GM12801 (cell line): ENCODE results near the gene LIAS.

Experiments
- CTCF ChIP-seq: IDR thresholded peaks from one replicate; pipeline ENCODE4 v1.5.1; 2011; ENCODE audit warnings: control low read depth; ENCODE audit not compliant: insufficient read length; ENCODE audit errors: extremely low read depth

Gene LIAS

DNA sequence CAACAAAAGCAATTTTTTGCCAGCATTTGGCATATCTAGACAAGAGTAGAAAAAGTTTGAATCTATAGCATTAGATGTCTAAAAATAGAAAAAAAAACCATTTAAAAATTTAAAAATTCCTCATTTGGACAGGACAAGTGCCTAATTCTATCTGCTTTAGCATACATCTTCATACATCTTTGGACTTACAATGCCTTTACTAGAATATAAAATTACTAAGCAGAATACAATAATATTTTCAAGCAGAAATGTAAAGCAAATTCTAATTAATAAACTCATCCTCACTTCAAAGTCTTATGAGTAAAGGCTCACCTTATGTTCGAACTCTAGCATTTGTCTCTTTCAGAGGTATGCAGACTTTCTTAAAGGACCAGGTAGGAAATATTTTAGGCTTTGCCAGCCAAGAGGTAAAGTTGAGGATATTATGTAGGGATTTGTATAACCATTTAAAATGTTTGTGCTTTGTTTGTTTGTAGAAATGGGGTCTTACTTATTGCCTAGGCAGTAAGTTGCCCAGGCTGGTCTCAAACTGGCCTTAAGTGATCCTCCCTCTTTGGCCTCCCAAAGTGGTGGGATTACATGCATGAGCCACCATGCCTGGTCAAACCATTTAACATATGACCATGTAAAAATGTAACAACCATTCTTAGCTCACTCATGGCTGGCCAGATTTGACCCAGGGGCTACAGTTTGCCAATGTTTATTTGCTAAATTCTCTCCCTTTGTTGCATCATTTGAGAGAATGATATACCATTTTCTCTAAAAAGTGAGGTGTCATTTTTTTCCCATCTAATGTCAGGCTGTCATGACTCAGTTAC, 39.3 kb downstream of the LIAS start:
- no peak for TF ChIP-seq CTCF

- no peak for TF ChIP-seq CTCF
These were observed 39.8 kb downstream of the LIAS start for GRCh38 chr4:39498727-39499020.

DNA sequence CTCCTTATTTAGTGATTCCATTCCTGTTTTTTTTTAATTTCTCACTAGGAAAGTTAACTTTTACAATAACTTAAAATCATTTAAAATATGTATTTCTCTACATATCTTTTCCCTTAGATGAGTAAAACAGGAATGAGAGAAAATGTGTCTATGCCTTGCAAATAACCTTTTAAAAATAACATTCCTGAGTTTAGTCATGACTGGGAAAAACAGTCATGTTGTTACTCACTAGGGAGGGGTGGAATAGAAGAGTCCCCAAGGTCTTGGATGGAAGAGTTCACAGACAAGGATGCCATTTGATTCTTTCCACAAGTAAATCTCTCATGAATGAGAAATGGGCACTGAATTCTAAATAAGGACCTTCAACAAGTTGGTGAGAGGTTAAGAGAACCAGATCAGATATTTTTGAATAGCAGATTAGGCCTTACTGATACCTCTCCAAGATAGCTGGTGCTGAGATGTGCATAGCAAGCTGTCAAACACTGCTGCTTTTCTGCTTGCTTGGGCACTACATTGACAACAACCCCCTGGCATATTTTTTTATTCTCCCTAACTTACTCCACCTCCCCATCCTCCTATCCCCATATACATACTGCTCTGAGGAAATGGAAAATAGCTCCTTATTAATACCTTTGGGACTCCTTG, 43.3 kb downstream of the LIAS start:
- TF ChIP-seq CTCF, result no peak

DNA sequence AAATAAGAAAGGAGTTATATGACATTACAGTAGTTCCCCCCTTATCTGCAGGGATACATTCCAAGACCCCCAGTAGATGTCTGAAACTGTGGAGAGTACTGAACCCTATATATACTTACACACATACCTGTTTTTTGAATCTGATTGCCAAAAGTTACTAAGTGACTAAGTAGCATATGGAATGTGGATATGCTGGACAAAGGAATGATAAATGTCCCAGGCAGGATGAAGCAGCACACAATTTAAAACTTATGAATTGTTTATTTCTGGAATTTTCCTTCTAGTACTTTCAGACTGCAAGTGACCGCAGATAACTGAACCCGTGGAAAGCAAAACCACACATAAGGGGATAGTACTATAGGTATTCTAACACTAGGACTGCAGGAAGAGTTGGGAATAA, 45.7 kb downstream of the LIAS start:
- TF ChIP-seq CTCF, result no peak

GRCh38 chr4:39505581-39505980, 46.7 kb downstream of the LIAS start:
- TF ChIP-seq CTCF, result no peak

- no peak for TF ChIP-seq CTCF
These were observed 51.6 kb downstream of the LIAS start for GRCh38 chr4:39510348-39510929.

DNA sequence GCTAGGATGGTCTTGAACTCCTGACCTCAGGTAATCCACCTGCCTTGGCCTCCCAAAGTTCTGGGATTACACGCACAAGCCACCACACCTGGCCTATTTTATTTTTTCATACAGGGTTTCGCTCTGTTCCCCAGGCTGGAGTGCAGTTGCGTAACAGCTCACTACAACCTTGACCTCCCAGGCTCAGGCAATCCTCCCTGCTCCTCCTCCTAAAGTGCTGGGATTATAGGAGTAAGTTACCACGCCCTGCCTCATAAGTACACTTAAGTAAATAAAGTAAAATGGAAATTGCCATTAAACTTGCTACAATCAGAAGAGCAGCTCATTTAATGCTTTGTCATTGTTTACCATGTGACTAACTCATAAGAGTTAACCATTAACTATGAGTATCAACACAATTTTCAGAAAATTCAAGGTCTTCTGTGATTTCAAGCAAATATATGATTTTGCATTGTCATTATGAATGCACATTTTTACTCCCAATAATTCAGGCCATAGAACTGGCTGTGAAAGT, 56.1 kb downstream of the LIAS start:
- TF ChIP-seq CTCF, result no peak
